Central memory CD4-positive, alpha-beta T cell (primary cell): ENCODE measurements around the gene TLCD2.
"Not testable (repeated sequence)": the region's sequence is repeated elsewhere in the genome, so short reads cannot be mapped to it uniquely, and the experiment has no call there.

Experiments used
- DNase-seq: peaks from one replicate; pipeline ENCODE4 v3.0.0; 2022

The TLCD2 gene

DNA sequence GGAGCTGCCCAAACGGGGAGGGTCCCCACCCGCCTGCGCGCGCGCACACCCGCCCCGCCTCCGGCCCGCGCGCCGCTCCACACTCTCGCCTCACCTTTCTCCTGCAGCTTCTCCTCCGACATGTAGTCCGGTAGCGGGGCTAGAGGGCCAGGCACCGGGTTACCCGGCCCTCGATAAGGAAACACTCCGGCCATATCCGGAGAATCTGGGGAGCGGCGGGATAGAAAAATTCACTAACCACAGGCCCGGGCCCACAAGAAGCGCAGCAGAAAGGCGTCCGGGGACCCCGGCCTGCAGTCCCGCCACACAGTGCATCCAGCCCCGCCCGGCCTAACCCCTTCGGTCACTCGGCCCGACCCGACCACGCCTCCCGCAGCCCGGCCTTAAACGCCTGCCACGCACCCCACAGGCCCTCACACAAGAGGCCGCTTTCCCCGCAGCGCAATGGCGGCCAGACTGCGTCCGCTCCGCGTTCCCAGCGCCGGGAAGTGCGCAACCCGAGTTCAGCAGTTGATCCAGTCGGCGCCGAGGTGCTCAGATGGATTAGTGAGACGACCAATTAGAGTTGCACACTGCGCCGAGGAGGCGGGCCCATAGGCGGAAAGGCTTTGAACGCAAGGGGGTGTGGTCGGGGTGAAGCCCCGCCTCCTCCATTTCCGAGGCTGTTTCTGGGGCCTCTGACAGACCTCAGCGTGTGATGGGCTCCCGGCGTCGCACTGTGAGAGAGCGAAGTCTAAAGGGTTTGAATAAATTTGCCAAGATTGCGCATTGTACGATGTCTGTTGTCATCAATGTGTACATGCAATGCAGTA, 25.6 kb downstream of the TLCD2 start, which contains the start of gene PRPF8:
Gene PRPF8 (minus strand): TSS at position 490 of the 812 bp plus-strand sequence. CDS start 296 bp downstream, at position 194.
- DNase-seq = peak; percentile 98

GRCh38 chr17:1683459-1683858, 26.7 kb downstream of the TLCD2 start:
- no peak for DNase-seq

GRCh38 chr17:1676401-1676800, 33.8 kb downstream of the TLCD2 start:
- DNase-seq = no peak

DNA sequence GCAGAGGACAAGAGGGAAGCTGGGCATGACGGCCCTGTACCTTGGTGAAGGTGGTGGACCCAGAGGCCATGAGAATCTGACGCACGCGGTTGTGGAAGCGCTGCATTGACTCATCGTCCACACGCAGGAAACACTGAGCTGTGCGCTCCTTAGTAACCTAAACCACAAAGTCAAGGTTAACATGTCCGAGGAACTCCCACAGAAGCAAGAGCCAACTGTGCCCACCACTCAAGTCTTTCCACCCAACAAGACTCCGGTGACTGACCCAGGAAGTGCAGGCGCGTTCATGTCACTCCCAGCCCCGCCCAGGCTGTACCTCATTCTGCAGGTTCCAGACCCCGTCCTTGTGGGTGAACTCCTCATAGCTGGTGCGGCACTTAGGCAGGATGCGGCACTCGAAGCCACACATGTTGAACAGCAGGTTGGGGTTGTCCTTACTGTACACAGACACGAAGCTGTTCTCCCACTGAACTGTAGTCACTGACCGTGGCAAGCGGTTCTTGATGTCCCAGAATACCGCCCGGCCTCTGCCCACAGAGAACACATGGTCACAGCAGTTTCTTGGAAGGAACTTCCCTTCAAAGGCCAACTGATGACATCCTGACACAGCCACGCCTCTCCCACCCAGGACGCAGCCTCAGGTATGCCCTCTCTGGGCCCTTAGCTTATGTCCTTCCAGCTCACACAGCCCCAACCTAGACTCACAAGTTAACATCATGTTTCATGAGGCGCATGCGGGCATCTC, 37.0 kb downstream of the TLCD2 start:
- DNase-seq = peak; percentile 35

GRCh38 chr17:1663934-1664333, 46.2 kb downstream of the TLCD2 start:
- DNase-seq = not testable (repeated sequence)

DNA sequence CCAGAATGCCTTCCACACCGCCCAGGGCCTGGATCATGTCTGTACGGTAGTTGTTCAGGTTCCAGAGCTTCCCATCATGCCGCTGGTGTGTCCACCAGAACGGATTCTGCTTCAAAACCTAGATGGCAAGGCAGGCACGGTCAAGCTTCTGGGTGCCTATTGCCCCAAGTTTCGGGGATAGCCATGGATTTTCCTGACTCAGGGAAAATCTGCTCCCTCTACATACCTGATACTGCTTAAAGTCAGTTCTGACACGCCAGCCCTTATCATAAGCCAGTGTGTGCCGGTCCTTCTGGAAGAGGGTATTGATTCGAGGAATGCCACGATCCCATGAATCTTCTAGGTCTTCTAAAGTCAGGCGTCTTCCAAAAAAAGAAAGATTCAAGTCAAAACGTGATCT, 49.1 kb downstream of the TLCD2 start:
- no peak for DNase-seq

DNA sequence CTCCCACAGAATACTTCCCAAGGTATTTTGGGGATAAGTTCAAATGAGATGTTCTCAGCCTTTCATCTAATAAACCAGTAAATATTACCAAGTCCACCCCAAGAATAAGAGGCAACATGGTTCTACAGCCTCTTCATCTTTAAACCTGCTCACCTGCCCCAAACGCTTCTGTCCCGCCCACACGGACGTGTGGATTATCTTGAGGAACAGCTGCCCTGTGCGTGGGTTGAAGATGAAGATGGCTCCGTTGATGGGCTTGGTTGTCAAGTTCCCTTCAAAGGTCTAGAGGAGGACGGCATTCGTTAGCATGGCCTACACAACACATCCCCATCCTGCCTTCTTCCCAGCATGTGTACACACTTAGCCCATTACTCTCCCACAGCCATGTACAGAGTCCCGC, 52.1 kb downstream of the TLCD2 start:
- no peak for DNase-seq

GRCh38 chr17:1653735-1654134, 56.4 kb downstream of the TLCD2 start:
- DNase-seq = no peak

- DNase-seq = not testable (repeated sequence)
These were observed 57.4 kb downstream of the TLCD2 start for GRCh38 chr17:1652794-1653193.
